ENCODE data around the gene CPT1B.

DNA sequence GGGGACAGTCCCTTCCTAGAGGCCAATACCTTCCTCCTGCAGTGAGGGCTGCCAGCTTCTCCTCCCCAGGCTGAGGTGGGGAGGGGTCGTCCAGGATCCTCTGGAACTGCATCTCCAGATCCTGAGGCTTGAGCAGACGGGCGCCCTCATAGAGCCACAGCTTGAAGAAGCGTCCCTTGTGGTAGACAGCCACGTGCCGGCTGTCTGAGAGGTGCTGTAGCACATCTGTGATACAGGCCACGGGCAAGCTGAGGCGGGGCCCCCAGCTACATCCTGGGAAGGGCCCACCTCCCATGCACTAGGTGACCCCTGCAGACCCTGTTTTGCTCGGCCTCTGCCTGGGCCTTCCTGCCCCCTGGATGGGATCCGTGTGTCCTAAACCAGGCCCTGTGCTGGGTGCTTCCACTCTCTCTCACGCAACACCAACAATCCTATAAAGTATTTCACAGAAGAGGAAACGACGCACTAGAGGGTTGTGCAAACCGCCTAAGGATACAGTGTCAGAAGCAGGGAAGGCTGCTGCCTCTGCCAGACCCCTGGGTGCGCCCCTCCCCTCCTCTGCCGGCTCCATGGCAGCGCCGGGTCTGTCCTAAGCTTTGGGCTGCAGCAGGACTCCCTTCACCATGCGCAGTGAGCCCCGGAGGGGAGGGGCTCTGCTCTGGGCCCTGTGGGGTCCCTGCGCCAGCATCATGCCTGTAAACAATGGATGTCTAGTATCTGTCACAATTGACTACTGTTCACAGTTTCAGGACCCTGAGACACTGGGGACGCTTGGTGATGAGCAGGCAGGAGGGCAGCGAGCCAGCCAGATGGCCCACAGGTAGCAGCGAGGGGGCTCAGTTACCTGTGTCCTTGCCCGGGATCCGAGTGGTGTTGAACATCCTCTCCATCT is 4.5 kb downstream of the CPT1B start:
- no peak for TF ChIP-seq TAF1 (IDR thresholded peaks at IDR 0.05; ENCODE audit: low read depth)
- no peak for TF ChIP-seq CTCF (IDR thresholded peaks at IDR 0.05; ENCODE audit: poor library complexity, severe bottlenecking)
- TF ChIP-seq RAD21 (conservative IDR thresholded peaks at IDR 0.05) = no peak
- TF ChIP-seq EZH2 (IDR thresholded peaks at IDR 0.05; ENCODE audit: borderline replicate concordance, insufficient read depth, low read length, poor library complexity, severe bottlenecking) = no peak
- TF ChIP-seq EP300 (conservative IDR thresholded peaks at IDR 0.05; ENCODE audit: poor library complexity, severe bottlenecking) = no peak

Data from neural cell (in vitro differentiated cells).